ENCODE results near the gene MSH3.
"Not testable (repeated sequence)": the region's sequence is repeated elsewhere in the genome, so short reads cannot be mapped to it uniquely, and the experiment has no call there.

MSH3 gene

DNA sequence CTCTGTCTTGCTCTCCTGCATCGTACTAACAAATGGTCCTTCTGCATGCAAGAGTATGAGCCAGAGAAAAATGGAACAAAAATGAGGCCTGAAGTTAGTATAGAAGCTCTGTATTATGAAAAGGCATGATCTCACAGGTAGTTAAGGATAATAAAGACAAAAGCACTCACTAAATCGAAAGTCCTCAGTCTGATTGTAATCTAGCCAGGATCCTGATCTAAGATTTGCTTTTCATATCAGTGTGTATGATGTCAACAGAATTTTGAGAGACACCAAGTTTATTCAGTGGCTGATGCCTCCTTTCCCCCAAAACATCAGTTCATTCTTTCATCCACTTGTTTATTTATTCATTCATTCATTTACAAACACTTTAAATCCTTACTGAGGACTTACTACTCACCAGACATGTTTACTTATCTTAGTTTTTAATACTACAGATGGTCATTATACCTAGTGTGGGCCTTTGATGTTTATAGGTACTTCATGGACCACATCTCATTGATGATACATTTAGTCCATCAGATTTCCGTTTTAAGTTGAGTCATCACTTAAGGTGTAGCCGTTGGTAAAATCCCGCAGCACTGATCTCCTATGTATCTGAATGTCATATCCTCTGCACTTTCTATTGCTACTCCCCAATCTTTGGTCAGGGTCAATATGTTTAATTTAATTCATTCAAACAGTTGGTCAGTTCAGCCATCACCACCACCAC, 105.6 kb downstream of the MSH3 start:
- DNase-seq: peak in 1 of 5 donors; percentile 72

DNA sequence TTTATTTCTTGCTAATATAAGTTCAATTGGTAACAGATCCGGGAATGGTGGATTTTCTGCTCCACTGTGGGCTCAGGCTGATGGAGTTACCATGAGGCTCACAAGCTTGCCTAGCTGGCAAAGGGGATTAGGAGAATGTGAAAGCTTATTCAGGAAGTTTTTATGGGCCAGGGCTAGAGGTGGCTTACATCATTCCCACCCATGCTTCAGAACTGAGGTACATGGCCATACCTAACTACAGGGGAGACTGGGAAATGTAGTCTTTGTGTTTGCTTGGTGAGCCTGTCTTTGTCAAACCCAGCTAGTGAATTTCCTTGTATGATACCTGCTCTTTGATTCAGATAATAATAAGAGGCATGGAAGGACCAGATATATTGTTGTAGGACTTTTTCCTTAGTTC, 106.2 kb downstream of the MSH3 start:
- DNase-seq: no peak

DNA sequence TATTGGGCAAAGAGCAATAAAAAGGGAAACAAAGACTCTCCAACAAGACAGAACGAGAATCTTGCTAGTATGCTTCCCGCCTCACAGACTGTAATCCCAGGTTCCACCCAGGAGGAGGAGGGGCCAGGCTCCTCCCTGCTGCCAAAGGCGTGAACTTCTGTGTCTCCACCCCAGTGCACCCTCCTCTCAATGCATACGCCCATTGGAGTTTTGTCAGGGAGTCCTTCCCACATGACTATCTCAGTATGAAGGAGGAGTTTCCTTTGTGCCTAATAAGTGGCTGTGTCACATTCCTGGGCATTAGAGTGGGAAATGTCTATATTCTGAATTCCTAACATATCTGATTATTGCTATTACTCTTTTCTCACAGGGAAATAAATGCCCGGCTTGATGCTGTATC, 106.7 kb downstream of the MSH3 start:
- no peak for DNase-seq

DNA sequence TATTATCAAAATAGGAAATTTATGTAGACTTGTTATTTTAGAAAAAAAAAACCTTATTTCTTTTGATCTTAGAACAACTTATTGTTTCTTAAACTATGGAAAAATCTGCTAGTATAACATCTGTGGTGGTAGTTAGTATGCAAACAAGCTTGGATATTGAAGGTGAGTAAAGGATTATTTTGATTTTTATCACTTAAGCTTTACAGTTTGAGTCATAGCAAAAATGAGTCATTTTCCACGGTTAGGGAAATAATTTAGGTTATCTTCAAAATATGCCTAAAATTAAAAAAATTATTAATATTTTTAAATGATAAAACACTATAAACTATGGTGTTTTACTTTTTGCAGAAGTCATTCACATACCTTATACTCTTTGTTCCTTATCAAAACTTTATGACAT, 107.5 kb downstream of the MSH3 start:
- DNase-seq: no peak

DNA sequence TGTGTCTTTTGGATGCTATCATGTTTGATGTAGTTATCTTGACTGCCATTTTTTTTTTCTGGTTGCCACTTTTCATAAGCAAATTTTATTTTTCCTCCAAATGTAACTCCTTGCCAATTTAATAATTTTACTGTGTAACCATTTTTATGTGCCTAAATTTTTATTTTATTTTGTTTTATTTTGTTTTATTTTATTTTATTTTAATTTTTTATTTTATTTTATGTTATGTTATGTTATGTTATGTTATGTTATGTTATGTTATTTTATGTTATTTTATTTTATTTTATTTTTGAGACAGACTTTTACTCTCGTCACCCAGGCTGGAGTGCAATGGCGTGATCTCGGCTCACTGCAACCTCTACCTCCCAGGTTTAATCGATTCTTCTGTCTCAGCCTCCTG, 108.1 kb downstream of the MSH3 start:
- no peak for DNase-seq

DNA sequence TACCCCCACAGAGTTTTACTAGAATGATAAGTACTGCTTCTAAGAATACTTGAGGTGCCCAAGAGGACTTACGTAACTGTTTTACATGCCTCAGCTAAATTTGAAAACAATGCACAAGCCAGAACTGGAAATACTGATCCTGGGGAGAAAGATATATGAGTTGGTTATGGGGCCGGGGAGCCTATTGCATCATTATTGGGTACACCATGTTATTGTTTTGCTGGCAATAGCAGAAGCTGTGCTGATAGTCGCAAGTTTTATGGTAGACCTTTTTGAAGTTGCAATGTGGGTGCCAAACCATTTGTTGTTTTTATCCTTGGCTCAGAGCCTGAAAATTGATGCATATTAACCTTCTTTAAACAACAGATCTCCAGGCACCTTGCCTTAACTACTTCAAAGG, 108.8 kb downstream of the MSH3 start:
- DNase-seq: no peak

DNA sequence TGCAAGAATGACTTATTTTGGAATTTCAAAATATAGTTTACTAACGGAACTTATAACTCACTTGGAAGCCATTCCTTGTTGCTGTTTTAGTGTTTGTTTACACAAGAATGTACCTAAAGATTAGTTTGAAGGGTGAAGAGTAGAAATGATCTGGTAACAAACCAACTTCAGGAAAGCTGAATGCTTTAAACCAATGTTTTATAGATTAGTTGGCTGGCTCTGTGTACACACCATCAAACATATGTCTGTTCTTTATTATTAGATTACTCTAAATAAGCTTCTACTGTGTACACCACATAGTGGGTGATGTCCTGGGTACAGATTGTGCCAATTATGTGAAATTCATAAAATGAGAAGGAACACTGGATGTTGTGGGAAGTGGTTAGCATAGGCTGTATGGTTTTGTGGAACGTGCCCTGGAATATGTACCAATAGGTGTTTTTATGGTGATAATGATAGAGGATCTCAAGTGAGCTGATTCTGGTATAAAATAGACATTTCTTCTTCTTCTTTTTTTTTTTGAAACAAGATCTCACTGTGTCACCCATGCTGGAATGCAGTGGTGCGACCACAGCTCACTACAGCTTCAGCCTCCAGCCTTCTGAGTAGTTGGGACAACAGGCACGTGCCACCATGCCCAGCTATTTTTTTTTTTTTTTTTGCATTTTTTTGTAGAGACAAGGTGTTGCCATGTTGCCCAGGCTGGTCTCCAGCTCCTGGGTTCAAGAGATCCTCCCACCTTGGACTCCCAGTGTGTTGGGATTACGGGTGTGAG, 109.6 kb downstream of the MSH3 start:
- no peak for DNase-seq

DNA sequence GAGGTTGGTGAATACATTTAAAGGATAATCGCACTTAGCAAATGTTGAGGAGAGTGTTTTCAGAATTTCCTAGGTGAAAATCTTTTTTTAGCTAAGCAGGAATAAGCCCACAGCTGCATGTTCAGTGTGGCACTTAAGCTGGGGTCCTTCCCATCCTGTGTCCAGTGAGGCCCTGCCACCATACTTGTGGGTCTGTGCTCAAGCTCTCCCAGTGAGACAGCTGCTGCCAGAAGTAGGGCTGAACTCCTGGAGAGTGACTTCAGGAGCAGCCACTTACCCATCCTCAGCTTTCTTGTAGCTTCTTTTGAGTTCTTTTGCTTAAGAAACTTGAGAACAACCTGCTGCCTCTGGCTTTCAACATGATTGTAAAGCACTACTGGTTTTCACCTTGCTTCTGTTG, 110.3 kb downstream of the MSH3 start:
- no peak for DNase-seq

DNA sequence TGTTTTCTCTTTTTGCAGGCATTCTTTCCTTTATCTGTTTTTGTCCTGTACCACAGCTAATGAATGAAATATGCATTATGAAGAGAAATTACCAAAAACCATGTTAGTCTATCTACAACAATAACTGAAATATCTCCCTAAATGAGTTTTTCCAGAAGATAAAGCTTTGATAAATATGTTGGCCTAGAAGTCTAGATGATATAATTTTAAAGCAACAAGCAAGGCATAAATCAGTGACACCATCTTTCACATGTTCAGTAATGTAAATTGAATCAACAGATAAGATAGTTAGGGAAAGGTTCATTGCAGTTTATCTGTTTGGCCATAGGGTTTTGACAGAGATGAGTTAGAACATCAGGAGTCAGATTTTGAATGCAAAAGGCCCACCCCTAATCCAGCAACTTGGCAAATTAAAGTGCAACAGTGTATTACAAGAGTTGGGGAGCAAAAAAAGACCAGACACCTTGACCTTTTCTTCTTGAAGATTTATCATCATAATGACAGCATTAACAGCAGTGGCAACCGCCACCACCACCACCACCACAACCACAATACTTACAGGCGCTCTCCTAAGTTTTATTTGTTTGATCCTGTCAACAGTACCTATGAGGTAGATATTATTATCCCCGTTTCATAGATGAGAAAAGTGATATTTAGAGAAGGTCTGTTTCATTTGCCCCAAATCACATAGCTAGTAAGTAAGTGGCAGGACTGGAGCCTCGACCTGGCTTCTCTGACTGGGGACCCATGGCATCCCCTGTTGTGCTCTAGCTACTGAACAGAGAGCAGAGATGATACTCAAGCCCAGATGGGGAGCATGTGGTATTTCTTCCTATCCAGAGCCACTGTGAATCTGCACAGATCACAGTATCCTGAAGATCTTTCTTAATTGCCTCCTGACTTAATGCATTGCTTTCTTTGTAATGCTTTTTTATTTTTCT, 123.2 kb downstream of the MSH3 start:
- DNase-seq: peak in 1 of 5 donors; percentile 5

DNA sequence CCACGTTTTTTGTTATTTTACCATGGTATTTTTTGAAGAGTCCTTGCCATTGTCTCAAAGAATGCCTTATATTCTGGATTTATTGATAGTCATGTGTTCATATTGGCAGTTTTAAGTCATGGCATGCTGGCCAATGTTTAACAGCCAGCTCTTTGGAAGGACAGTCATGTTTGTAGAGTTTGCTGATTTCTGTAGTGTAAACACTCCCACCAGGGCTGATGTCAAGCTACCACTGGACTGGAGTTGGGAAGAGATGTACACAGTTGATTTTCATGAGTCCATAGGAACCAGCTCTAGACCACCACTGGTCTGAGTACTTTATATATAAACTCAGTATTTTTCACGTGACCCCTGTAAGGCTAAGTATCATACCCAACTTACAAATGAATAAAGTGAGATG, 125.6 kb downstream of the MSH3 start:
- no peak for DNase-seq

DNA sequence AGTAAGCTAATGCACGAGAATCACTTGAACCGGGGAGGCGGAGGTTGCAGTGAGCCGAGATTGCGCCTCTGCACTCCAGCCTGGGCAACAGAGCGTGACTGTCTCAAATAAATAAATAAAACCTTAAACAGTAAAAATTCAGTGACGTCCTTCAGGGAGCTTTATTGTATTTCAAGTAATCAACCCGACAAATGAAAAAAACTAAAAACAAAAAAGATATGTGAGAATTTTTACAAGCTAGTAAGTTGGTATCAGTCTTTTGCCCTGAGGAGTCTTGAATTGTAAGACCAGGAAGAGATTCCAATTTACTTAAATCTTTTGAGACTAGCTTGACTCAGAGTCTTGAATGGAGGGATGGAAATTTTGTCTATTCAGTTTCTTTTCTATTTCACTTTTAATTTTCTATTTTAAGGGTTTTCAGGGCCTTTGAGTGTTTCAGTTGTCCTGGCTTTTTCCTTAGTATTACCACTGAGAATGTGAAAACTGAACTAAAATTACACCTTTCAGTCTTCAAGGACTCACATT, 126.4 kb downstream of the MSH3 start:
- no peak for DNase-seq

DNA sequence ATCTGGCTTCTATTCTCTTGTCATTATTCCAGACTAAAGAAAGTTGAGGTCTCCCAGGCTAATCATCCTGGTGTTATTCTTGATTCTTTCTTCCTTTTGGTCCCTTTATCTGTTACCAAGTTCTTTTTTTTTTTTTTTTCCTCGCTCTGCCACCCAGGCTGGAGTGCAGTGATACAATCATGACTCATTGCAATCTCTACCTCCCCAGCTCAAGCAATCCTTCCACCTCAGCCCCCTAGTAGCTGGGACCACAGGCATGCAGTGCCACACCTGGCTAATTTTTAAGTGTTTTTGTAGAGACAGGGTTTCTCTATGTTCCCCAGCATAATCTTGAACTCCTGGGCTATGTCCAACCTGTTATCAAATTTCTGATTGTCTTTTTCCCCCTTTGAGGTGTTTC, 126.9 kb downstream of the MSH3 start:
- no peak for DNase-seq

DNA sequence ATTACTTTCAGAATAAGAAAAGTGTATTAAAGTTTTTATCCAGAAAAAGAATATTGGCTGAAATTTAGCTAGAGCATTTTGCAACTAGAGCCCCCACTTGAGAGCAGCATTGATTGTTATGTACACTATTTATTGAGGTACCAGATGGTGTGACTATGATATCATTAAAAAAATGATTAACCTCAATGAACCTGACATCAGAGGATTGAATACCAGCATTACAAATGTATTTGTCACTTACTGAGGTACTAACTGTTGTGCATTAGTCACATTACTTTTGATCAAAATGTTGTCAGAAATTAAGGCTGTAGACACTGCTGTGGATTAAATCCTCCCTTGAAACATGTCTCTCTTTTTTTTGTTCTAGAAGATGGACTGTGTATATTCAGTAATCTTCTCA, 128.2 kb downstream of the MSH3 start:
- DNase-seq: no peak

DNA sequence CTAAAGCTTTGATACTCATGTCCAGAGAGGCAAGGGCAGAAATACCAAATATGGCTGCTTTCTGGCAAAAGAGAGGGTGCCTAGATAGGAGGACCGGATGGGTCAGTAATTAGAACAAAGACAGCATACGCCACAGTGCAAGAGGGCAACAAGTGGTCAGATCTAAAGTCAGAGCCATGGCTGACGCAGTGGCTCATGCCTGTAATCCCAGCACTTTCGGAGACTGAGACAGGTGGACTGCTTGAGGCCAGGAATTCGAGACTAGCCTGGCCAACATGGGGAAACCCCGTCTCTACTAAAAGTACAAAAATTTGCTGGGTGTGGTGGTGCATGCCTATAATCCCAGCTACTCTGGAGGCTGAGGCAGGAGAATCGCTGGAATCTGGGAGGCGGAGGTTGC, 129.3 kb downstream of the MSH3 start:
- not testable (repeated sequence) for DNase-seq

DNA sequence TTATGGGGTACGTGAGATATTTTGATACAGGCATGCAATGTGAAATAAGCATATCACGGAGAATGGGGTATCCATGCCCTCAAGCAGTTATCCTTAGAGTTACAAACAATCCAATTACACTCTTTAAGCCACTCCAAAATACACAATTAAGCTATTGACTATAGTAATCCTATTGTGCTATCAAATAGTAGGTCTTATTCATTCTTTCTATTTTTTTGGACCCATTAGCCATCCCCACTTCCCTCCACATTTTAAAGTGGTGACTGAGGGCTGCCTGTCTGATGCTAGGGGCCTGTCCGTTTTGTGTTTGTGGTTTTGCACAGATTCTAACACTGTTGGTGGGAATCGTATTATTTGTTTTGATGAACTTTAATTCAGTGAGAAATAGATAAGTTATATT, 130.0 kb downstream of the MSH3 start:
- no peak for DNase-seq

DNA sequence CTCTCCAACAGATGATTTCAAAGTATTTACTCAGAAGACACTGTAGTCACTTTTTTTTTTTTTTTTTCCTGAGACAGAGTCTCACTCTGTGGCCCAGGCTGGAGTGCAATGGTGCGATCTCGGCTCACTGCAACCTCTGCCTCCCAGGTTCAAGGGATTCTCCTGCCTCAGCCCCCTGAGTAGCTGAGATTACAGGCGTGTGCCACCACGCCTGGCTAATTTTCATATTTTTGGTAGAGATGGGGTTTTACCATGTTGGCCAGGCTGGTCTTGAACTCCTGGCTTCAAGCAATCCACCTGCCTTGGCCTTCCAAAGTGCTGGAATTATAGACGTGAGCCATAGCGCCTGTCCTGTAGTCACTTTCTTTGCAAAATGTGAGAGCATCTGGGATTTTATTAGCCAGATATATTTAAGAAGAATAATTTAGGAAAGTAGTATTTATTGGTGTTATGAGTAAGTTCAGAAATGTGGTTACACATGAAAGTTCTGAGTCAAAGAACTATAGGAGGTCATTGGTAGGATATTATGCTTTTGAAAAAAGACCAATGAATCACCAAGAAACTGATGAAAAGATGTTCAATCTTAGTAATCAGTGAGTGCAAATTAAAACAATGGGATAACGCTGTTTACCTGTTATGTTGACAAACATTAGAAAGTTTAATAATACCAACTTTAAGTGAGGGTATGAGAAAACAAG, 135.0 kb downstream of the MSH3 start:
- DNase-seq: peak in 1 of 5 donors; percentile 19

DNA sequence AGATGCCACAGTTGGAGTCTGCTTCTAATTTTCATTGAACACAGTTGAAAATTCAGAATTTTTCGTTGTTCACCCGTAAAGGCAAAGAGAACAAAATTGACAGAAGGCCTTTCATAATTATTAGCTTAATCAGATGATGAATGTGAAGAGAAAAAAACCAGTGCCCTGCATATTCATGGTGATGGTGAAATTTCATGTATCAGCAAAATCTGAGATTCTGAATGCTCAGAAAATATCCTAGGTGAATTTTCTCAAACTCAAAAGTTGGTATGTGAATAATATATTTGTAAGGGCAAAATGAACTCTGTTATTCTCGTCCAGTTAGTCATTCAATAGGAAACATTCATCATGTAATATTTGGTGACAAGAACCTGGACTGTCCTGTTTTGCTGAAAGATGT, 136.2 kb downstream of the MSH3 start:
- DNase-seq: no peak

DNA sequence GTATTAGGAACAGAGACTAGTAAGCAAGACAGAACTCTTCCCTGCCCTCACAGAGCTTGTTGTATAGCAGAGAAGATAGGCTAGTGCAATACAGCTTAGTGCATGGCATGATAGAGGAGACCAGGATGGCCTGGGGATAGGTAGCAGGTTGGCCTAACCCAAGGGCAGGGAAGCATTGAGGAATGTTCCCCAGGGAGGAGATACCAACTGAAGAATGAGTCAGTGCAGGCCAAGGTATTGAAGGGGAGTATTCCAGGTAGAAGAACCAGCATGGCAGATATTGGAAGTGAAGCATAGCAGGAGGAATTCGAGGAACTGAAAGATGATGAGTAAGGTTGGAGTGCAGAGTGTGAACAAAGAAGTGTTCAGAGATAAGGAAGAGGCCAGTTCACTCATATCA, 138.9 kb downstream of the MSH3 start:
- no peak for DNase-seq

DNA sequence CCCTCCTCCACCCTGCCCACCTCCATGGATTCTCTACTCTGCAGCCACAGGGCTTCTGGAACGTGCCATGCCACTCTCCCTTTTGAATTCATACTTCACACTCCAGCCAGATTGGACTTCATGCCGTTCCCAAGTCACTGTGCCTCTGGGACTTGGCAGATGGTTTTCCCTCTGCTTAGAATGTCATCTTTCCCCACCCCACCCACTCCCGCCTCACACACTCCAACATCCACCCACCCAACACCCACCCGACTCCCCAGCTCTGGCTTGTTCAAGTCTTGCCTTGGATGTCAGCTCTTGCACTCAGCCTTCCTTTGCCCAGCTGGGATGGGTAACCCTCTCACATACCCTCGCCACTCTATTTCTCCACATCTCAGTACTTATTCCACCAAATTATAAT, 142.4 kb downstream of the MSH3 start:
- DNase-seq: no peak

DNA sequence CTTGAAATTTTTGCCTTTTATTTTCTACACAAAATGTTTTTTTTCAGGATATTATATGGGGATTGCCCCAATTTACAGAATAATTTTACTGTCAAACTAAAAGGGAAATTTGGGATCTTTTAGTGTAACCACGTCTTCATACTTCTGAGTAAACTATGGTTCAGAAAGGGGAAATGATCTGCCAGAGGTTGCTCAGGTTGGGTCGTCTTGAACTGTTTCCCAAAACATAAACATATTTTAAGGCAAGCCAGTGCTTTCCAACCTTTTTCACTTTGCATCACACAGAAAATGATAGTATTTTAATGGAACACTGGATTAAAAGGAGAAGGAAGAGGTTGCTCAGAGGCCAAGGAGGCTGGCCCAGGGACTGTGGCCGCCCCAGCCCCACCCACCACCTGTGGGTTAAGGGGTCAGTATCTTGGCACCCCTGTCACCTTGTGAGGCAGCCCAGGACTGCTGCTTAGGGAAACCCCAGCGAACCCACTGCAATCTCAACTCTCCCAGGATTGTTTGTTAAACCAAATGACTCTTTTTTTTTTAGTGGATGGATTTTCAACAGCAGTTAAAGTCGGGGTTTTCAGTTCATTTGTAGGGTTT, 143.1 kb downstream of the MSH3 start:
- DNase-seq: no peak

DNA sequence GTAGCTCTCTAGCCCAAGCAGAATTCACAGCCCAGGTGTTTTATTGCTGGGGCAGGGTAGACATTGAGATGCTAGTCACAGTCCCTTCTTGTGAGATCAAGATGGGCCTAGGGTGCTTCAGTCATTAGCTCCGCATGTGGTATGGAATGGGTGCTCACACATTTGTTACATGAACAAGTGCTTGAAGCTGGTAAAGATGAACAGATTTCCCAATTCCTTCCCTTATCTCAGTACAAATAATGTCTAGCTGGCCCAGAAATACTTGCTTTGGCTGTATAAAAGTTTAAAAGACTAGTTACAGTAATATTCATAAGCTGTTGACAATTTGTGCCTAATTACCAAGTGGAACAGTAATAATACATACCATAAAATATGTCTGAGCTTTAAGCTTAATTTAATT, 143.7 kb downstream of the MSH3 start:
- DNase-seq: no peak

DNA sequence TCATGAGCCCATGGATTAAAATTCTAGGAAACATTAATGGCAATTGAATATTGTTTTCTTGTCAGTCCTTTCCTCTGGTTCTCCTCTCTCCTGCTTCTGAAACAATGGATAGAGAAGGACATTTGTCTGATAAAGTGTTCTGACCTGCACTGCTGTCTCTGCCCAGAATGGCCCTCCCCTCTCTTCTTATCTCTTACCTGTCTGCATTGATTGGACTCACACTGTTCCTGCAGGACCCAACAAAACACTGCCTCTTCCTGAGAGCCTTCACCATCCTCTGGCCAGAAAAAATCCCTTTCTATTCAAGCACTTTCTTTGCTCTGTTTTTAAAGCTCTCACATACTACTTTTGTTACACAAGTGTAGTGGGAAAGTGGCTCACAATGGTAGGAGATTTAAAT, 144.2 kb downstream of the MSH3 start:
- no peak for DNase-seq

All from T-helper 1 cell (primary cell).